Measurements from ENCODE around the gene PRICKLE2. TPM values are rescaled to one million over a fixed set of nuclear protein-coding genes. Genes with fewer than 3 reads are reported as not detected.

The PRICKLE2 gene
- total and polyA plus RNA-seq, 7 donors, result 0.34 to 4.9 (median 2.2) TPM

GRCh38 chr3:64262574-64263114 lies 37.4 kb upstream of the PRICKLE2 start:
- ATAC-seq (no peak), DNase-seq (no peak)
- no peak for TF ChIP-seq CTCF (IDR thresholded peaks at IDR 0.05)
- no peaks in the 10 kb centered on the region for H3K9me3 ChIP-seq
- no peak overlapping the region for H3K27ac ChIP-seq
- H3K4me3 ChIP-seq, result no peak overlapping the region
- H3K36me3 ChIP-seq (ENCODE audit: insufficient read depth in 1 of 2, low read depth in 1 of 2), result no peaks in the 10 kb centered on the region
- WGBS, 3 donors, result 92 to 95% (median 95%) methylated on average over 4 of the region's 4 CpGs
- H3K27me3 ChIP-seq (ENCODE audit: insufficient read depth in 3 of 3, low read length in 2 of 3), result peaks cover 0 to 5% (median 1%) of the 10 kb centered on the region in 3 donors
- intact Hi-C loops (cut with DNase I), result no loop called here
- H3K4me1 ChIP-seq, result peaks cover 7% of the 10 kb centered on the region

- no peak for TF ChIP-seq CTCF (IDR thresholded peaks at IDR 0.05)
- intact Hi-C loops (cut with DNase I), result no loop called here
- Histone ChIP-seq H3K36me3 (ENCODE audit: insufficient read depth in 1 of 2, low read depth in 1 of 2) (no peaks in the 10 kb centered on the region), H3K4me1 (peaks cover 7% of the 10 kb centered on the region), H3K27ac (no peak overlapping the region), H3K9me3 (no peaks in the 10 kb centered on the region), H3K4me3 (no peak overlapping the region), H3K27me3 (ENCODE audit: insufficient read depth in 3 of 3, low read length in 2 of 3) (no peaks in the 10 kb centered on the region)
- WGBS, 3 donors, result 20 to 37% (median 27%) methylated on average over 4 of the region's 4 CpGs
- no peak for ATAC-seq
- DNase-seq, result no peak
Observed at GRCh38 chr3:64260431-64260830, 35.2 kb upstream of the PRICKLE2 start.

GRCh38 chr3:64259636-64260035 lies 34.4 kb upstream of the PRICKLE2 start:
- intact Hi-C loops (cut with DNase I), result no loop called here
- Histone ChIP-seq H3K4me1 (peaks cover 7% of the 10 kb centered on the region), H3K9me3 (no peaks in the 10 kb centered on the region), H3K27me3 (ENCODE audit: insufficient read depth in 3 of 3, low read length in 2 of 3) (no peaks in the 10 kb centered on the region), H3K36me3 (ENCODE audit: insufficient read depth in 1 of 2, low read depth in 1 of 2) (no peaks in the 10 kb centered on the region), H3K27ac (no peak overlapping the region), H3K4me3 (no peak overlapping the region)
- 31 to 75% (median 32%) methylated on average over 2 of the region's 2 CpGs for WGBS, 3 donors
- no peak for ATAC-seq
- DNase-seq, result no peak
- no peak for TF ChIP-seq CTCF (IDR thresholded peaks at IDR 0.05)

GRCh38 chr3:64257100-64257755 lies 32.0 kb upstream of the PRICKLE2 start:
- no peak for ATAC-seq
- DNase-seq, result peak in 1 of 2 donors; percentile 38
- H3K27me3 ChIP-seq (ENCODE audit: insufficient read depth in 3 of 3, low read length in 2 of 3), result no peaks in the 10 kb centered on the region
- intact Hi-C loops (cut with DNase I), result no loop called here
- no peaks in the 10 kb centered on the region for H3K36me3 ChIP-seq (ENCODE audit: insufficient read depth in 1 of 2, low read depth in 1 of 2)
- H3K4me1 ChIP-seq, result peaks cover 7% of the 10 kb centered on the region
- no peak for TF ChIP-seq CTCF (IDR thresholded peaks at IDR 0.05)
- no peak overlapping the region for H3K27ac ChIP-seq
- H3K4me3 ChIP-seq, result no peak overlapping the region
- no peaks in the 10 kb centered on the region for H3K9me3 ChIP-seq
